ENCODE measurements around the gene EDN1. TPM values are rescaled to one million over a fixed set of nuclear protein-coding genes. Genes with fewer than 3 reads are reported as not detected.

Gene EDN1
- total RNA-seq, 4 donors from 2014 or later = 5.4 to 29.1 (median 23.0) TPM

GRCh38 chr6:12294851-12295536 lies 4.8 kb downstream of the EDN1 start:
- Histone ChIP-seq H3K36me3 (peaks cover 0 to 14% (median 0%) of the 10 kb centered on the region in 4 donors), H3K4me3 (no peak overlapping the region), H3K4me1 (peaks cover 7 to 21% (median 16%) of the 10 kb centered on the region in 4 donors), H3K27ac (replicated peaks in 1 of 4) (no peak overlapping the region), H3K27me3 (peaks cover 0 to 22% (median 0%) of the 10 kb centered on the region in 4 donors), H3K9me3 (no peaks in the 10 kb centered on the region)
- 89% methylated on average over 3 of the region's 3 CpGs for WGBS
- DNase-seq (ENCODE audit: extremely low spot score) = no peak
- TF ChIP-seq EP300 (IDR thresholded peaks at IDR 0.05) (no peak), CTCF (IDR thresholded peaks at IDR 0.05) (no peak), POLR2AphosphoS5 (IDR thresholded peaks at IDR 0.05) (no peak), POLR2A (IDR thresholded peaks at IDR 0.05; ENCODE audit: low read depth) (no peak)
- intact Hi-C loops (cut with DNase I) = no loop called here

GRCh38 chr6:12295558-12296254 lies 5.5 kb downstream of the EDN1 start:
- intact Hi-C loops (cut with DNase I) = no loop called here

GRCh38 chr6:12296255-12296573 lies 6.1 kb downstream of the EDN1 start:
- intact Hi-C loops (cut with DNase I) = no loop called here
- H3K4me3 ChIP-seq = no peak overlapping the region
- WGBS = 52% methylated on average over 5 of the region's 5 CpGs
- peaks cover 0 to 14% (median 0%) of the 10 kb centered on the region in 4 donors for H3K36me3 ChIP-seq
- H3K9me3 ChIP-seq = no peaks in the 10 kb centered on the region
- no peak for DNase-seq (ENCODE audit: extremely low spot score)
- H3K4me1 ChIP-seq = peaks cover 0 to 8% (median 6%) of the 10 kb centered on the region in 4 donors
- peaks cover 0 to 22% (median 0%) of the 10 kb centered on the region in 4 donors for H3K27me3 ChIP-seq
- no peak for TF ChIP-seq EP300 (IDR thresholded peaks at IDR 0.05)
- TF ChIP-seq POLR2A (IDR thresholded peaks at IDR 0.05; ENCODE audit: low read depth) = no peak
- no peak for TF ChIP-seq POLR2AphosphoS5 (IDR thresholded peaks at IDR 0.05)
- no peak for TF ChIP-seq CTCF (IDR thresholded peaks at IDR 0.05)
- no peak overlapping the region for H3K27ac ChIP-seq (replicated peaks in 1 of 4)

More at GRCh38 chr6:12295558-12296254, 5.5 kb downstream of the EDN1 start:
- WGBS = 81% methylated on average over 14 of the region's 14 CpGs
- H3K27ac ChIP-seq (replicated peaks in 1 of 4) = no peak overlapping the region
- TF ChIP-seq POLR2AphosphoS5 (IDR thresholded peaks at IDR 0.05) (no peak), CTCF (IDR thresholded peaks at IDR 0.05) (no peak), POLR2A (IDR thresholded peaks at IDR 0.05; ENCODE audit: low read depth) (no peak), EP300 (IDR thresholded peaks at IDR 0.05) (no peak)
- H3K9me3 ChIP-seq = no peaks in the 10 kb centered on the region
- no peak for DNase-seq (ENCODE audit: extremely low spot score)
- H3K36me3 ChIP-seq = peaks cover 0 to 14% (median 0%) of the 10 kb centered on the region in 4 donors
- H3K4me1 ChIP-seq = peaks cover 3 to 13% (median 11%) of the 10 kb centered on the region in 4 donors
- H3K4me3 ChIP-seq = no peak overlapping the region
- peaks cover 0 to 22% (median 0%) of the 10 kb centered on the region in 4 donors for H3K27me3 ChIP-seq

- WGBS = 91% methylated on average over 3 of the region's 3 CpGs
- Histone ChIP-seq H3K4me3 (no peak overlapping the region), H3K4me1 (peaks cover 0 to 6% (median 2%) of the 10 kb centered on the region in 4 donors), H3K36me3 (peaks cover 0 to 14% (median 0%) of the 10 kb centered on the region in 4 donors), H3K9me3 (no peaks in the 10 kb centered on the region), H3K27me3 (peaks cover 0 to 20% (median 0%) of the 10 kb centered on the region in 4 donors), H3K27ac (replicated peaks in 1 of 4) (no peak overlapping the region)
- no peak for DNase-seq (ENCODE audit: extremely low spot score)
- intact Hi-C loops (cut with DNase I) = no loop called here
- TF ChIP-seq EP300 (IDR thresholded peaks at IDR 0.05) = no peak
- no peak for TF ChIP-seq POLR2AphosphoS5 (IDR thresholded peaks at IDR 0.05)
- no peak for TF ChIP-seq POLR2A (IDR thresholded peaks at IDR 0.05; ENCODE audit: low read depth)
- no peak for TF ChIP-seq CTCF (IDR thresholded peaks at IDR 0.05)
Observed at GRCh38 chr6:12296604-12297003, 6.4 kb downstream of the EDN1 start.

Measured in esophagus muscularis mucosa (tissue), 4 donors.